HuH-7 (cell line): Measurements from ENCODE around the gene SERGEF.

Source experiments
- DNase-seq: peaks from one replicate; pipeline ENCODE4 v3.0.0; 2011; ENCODE audit warnings: low spot score

Gene SERGEF

GRCh38 chr11:17782603-17783337 lies 230.1 kb downstream of the SERGEF start:
- DNase-seq = no peak

GRCh38 chr11:17782145-17782544 lies 230.7 kb downstream of the SERGEF start:
- DNase-seq = no peak

- no peak for DNase-seq
Measured at GRCh38 chr11:17781626-17782025, 231.2 kb downstream of the SERGEF start.

- DNase-seq = no peak
Measured at GRCh38 chr11:17781221-17781620, 231.6 kb downstream of the SERGEF start.

GRCh38 chr11:17780668-17781067 lies 232.2 kb downstream of the SERGEF start:
- no peak for DNase-seq

GRCh38 chr11:17779861-17780594 lies 232.8 kb downstream of the SERGEF start:
- no peak for DNase-seq

GRCh38 chr11:17778956-17779860 lies 233.6 kb downstream of the SERGEF start:
- DNase-seq = no peak

- no peak for DNase-seq
Measured at GRCh38 chr11:17778352-17778751, 234.5 kb downstream of the SERGEF start.

GRCh38 chr11:17777738-17778091 lies 235.1 kb downstream of the SERGEF start:
- no peak for DNase-seq

- DNase-seq = no peak
Measured at GRCh38 chr11:17777086-17777737, 235.6 kb downstream of the SERGEF start.

- DNase-seq = no peak
Measured at GRCh38 chr11:17776212-17776875, 236.5 kb downstream of the SERGEF start.

GRCh38 chr11:17775507-17776211 lies 237.2 kb downstream of the SERGEF start:
- no peak for DNase-seq

GRCh38 chr11:17775035-17775348 lies 237.9 kb downstream of the SERGEF start:
- DNase-seq = no peak

- DNase-seq = no peak
Measured at GRCh38 chr11:17774232-17775034, 238.4 kb downstream of the SERGEF start.

GRCh38 chr11:17773674-17774073 lies 239.2 kb downstream of the SERGEF start:
- no peak for DNase-seq

GRCh38 chr11:17772704-17773600 lies 239.9 kb downstream of the SERGEF start:
- no peak for DNase-seq

- DNase-seq = no peak
Measured at GRCh38 chr11:17771841-17772401, 240.9 kb downstream of the SERGEF start.

- DNase-seq = no peak
Measured at GRCh38 chr11:17771415-17771814, 241.4 kb downstream of the SERGEF start.

- no peak for DNase-seq
Measured at GRCh38 chr11:17770917-17771316, 241.9 kb downstream of the SERGEF start.
